HG02610 (cell line): ENCODE data around the gene UBE4A.

ENCODE experiments used
- ATAC-seq: cut with Tn5 transposase; IDR thresholded peaks from one replicate; pipeline ENCODE4 v1.9.1; 2021; ENCODE audit warnings: mild to moderate bottlenecking, moderate library complexity; ENCODE audit not compliant: unreplicated experiment

UBE4A gene

DNA sequence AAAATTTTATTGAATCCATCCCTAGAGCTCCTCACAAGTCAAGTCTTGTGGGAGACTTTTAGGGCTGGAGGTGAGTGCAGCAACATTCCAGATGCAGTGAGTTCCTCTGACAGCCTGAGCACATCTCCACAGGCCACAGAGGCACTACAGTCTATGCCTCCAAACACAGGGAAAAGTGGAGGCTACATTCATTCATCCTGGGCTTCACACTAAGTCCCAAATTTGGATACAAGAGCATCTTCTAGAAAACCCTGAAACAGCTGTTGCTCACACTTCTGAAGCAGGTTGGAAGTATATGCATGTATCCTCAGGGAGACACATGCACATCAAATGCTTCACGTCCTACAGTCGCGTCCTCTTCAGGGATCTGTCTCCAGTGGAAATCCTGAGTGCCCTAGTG, 18.1 kb upstream of the UBE4A start:
- no peak for ATAC-seq

DNA sequence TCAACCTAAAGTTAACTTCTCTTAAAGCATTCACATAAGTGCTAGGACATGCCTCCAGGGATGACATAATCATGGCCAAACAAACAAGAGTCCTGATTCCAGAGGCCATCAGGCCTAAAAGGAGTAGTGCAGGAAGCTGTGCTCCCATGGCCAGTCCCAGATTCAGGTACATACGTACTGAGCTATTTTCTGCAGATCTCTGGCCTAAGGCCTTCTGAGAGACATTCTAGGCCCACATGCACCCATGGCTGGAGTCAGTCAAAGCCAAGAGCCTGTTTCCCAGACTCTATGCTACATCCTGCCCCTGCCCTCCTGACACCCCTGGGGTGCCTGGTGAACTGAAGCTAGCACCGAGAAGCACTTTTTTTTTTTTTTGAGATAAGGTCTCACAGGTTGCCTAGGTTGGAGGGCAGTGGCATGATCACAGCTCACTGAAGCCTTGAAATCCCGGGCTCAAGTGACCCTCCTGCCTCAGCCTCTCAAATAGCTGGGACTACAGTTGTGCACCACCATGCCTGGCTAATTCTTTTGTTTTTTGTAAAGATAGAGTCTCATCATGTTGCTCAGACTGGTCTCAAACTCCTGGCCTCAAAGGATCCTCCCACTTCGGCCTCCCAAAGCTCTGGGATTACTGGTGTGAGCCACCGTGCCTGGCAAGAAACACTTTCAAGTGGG, 17.4 kb upstream of the UBE4A start:
- no peak for ATAC-seq

DNA sequence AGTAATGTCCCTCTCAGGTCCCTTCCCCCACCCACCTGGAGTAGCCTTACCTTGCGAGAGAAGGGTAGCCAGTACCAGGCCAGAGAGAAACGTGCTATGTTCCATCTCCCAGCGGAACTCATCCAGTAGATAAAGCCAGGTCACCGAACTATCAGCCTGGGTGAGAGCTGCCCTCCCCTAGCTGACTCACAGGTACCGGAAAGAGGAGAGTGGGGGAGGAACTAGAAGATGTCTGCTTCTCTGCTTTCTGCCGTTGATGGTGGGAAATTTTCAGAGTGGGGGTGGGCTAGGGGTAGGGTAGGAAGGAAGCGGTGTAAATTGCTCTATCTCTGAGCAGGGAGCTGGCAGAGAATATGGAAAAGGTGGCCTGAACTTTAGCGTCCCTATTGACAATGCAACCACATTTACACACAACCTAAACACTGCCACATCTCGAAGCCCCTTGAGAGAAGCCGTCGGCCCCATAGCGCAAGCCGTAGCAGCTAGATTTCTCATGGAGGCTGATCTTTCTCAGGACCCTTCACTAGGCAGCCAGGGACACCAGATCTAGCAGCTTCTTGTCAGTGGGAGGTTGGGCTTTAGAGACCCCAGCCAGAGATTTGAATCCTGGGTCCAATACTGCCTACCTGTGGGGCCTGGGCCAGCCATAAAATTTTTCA, 16.8 kb upstream of the UBE4A start, which contains the start of gene CD3D:
Gene CD3D, minus strand, starts transcription at position 203 of the 659 bp plus-strand sequence. Its CDS starts 98 bp downstream, at position 105.
- peak; percentile 34 for ATAC-seq

DNA sequence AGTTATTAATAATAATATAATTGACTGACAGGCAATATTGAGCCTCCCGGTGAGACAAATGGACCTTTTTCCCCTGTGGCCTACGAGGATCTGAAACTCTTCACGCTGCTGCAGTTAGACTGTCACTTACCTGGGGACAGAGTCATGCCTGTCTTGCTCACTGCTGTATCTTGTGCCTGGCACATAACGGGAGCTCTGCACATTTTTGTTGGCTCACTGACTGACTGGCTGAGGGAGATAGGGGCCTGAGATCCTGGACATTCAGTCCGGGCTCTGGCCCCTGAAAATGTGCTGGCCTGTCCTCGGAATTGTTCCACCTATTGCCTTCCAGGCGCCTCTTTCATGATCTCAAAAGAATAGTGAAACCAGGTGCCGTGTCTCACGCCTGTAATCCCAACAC, 16.2 kb upstream of the UBE4A start:
- peak; percentile 52 for ATAC-seq

GRCh38 chr11:118343981-118344515, 15.4 kb upstream of the UBE4A start, which contains the start of gene CD3G:
Gene CD3G, plus strand, starts transcription at chr11:118344344. Its CDS starts 80 bp downstream, at chr11:118344424.
- ATAC-seq: no peak

DNA sequence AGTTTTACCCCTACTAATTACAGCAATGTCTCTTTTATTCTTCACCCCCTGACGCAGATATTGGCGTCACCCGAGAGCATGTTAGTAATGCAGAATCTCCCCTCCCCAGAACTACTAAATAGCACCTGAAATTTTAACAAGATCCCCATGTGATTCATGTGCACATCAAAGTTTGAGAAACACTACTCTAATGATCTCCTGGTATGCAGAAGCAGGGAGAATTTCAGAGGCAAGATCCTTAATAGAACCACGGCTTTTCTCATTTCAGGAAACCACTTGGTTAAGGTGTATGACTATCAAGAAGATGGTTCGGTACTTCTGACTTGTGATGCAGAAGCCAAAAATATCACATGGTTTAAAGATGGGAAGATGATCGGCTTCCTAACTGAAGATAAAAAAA, 9.9 kb upstream of the UBE4A start:
- no peak for ATAC-seq

GRCh38 chr11:118353084-118353710, 6.2 kb upstream of the UBE4A start:
- no peak for ATAC-seq

- no peak for ATAC-seq
These were observed 1.3 kb upstream of the UBE4A start for GRCh38 chr11:118358071-118358470.

DNA sequence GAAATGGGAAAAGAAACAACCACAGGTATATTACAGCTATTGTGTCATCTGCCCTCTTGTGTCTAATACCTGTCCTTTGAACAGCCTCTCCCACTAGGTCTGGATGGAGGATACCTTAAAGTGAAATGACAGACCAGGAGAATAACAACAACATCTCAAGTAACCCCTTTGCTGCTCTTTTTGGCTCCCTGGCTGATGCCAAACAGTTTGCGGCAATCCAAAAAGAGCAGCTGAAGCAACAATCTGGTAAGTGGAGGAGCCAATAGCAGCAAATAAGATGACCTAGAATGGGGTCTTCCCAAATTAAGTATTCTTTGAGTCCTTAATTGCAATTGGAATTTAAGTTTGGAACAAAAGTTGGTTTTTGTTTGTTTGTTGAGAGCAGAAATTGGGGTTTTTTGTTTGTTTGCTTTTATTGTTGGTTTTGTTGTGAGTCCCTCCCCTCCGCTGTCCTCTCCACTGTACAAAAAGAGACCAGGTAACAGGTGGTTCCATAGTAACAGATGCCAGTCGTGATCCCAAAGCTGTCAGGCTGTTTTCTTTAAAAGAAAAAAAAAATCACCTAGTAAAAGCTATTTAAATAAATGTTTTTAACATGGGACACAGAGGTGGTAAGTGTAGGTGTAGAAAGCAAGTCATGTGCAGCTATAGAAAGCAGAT, 5.7 kb downstream of the UBE4A start:
- no peak for ATAC-seq

GRCh38 chr11:118366287-118366686, 6.9 kb downstream of the UBE4A start:
- ATAC-seq: no peak

- ATAC-seq: no peak
These were observed 11.4 kb downstream of the UBE4A start for GRCh38 chr11:118370774-118371173.

GRCh38 chr11:118373263-118373662, 13.9 kb downstream of the UBE4A start:
- no peak for ATAC-seq

DNA sequence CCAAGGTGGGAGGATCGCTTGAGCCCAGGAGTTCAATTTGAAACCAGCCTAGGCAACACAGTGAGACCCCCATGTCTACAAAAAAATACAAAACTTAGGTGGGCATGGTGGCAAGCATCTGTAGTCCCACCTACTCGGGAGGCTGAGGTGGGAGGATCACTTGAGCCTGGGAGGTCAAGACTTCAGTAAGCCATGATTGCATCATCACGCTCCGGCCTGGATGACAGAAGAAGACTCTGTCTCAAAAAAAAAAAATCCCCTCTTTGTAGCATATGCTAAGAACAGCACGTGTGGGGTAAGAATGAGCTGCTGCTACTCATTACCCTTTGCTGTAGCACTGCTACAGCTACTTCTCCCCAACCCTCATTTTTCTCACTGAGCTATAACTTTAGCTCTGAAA, 14.5 kb downstream of the UBE4A start:
- no peak for ATAC-seq

DNA sequence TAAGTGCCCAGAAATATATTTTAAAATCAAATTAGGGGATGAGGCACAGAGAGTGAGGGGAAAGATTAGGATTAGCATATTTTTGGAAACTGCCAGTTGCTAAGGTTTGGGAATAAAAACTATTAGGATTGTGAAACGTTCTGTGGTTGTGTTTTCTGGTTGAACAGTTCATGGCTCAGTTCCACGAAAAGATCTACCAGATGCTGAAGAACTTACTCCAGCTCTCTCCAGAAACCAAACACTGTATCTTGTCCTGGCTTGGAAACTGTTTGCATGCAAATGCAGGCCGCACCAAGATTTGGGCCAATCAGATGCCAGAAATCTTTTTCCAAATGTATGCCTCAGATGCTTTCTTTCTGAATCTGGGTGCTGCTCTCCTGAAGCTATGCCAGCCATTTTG, 15.3 kb downstream of the UBE4A start:
- ATAC-seq: no peak

GRCh38 chr11:118375978-118376377, 16.6 kb downstream of the UBE4A start:
- ATAC-seq: no peak

- no peak for ATAC-seq
These were observed 20.1 kb downstream of the UBE4A start for GRCh38 chr11:118379497-118379896.

DNA sequence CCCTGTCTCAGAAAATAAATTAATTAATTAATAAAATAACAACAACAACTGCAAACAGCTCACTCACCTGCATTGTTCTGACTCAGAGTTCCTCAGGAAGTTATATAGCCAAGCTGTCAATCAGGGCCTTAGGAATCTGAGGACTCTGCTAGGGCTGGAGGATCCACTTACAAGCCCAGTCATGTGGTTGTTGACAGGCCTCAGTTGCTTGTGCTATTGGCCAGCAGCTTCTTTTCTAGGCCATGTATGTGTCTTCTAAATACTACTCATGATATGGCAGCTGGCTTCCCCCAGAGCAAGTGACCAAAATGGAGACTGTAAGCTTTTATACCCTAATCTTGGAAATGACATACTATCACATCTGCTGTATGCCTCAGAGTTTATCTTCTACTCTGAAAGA, 21.2 kb downstream of the UBE4A start:
- ATAC-seq: no peak

DNA sequence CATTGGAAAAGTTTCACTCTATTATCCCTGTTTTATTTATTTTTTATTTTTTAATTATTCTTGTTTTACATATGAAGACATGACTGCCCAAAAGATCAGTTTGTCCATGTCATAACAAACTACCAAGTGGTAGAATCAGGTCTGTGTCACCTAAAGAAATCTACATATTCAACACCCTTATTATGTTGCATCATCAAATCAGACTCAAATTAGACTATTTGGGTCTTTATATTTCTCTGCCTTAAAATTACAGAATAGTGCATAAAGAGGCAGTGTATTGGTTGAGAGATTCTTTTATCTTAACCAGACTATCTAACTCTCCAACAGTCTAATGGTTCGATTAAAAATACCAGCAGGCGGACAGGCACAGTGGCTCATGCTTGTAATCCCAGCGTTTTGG, 23.6 kb downstream of the UBE4A start:
- ATAC-seq: no peak

DNA sequence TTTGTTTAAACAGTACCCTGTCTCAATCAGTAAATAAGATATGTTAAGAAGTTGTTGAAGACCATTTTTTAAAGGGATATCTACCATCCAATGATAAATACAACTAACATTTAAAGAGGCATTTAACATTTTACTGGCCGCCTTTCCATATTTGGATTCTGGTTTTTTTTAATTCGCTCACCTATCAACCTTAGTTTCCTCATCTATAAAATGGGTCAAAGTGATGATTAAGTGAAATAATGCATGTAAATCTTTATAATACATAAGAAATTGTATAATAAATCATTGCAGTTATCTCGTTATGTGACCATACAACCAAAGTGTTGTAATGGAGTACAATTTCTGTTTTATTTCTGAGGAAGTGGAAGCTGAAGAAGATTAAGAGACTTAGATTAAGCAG, 24.3 kb downstream of the UBE4A start:
- no peak for ATAC-seq

GRCh38 chr11:118396097-118396501, 36.7 kb downstream of the UBE4A start:
- no peak for ATAC-seq

- no peak for ATAC-seq
These were observed 38.0 kb downstream of the UBE4A start for GRCh38 chr11:118397448-118397847.
